NOMO-1 treated with DMSO at 0.1 percent for 48 hours (cell line): Measurements from ENCODE around the gene TRIM4.
"Not testable (repeated sequence)": the region's sequence is repeated elsewhere in the genome, so short reads cannot be mapped to it uniquely, and the experiment has no call there.

Experiments
- DNase-seq: peaks from one replicate; lab custom pipeline; 2025; ENCODE audit not compliant: unreplicated experiment; lab: John Stamatoyannopoulos, UW

The TRIM4 gene

GRCh38 chr7:99920149-99920548 is 819 bp upstream of the TRIM4 start:
- DNase-seq, result no peak

- DNase-seq, result no peak
Observed at GRCh38 chr7:99919814-99920112, 433 bp upstream of the TRIM4 start.

- DNase-seq, result no peak
Observed at GRCh38 chr7:99910976-99911375, 8.4 kb downstream of the TRIM4 start.

- no peak for DNase-seq
Observed at GRCh38 chr7:99901581-99901980, 17.7 kb downstream of the TRIM4 start.

GRCh38 chr7:99899830-99900519 is 19.4 kb downstream of the TRIM4 start:
- DNase-seq, result no peak

DNA sequence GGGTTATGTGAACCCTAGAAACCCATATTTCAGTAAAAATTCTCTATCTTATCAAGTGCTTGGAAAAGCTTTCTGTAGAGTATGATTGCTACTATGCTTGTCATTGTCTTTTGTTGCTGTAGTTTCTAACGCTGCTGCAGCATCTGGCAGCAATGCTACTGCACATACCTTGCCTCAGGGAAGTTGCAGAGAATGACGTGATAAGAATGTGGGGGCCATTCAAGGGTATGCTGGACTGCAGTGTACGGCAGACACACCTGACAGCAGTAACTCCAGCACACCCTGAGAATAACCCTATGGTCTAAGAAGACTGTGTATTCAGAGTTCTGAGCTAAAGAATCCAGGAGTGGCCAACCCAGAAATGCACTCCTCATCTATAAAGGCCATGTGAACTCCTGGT is 20.5 kb downstream of the TRIM4 start:
- no peak for DNase-seq

DNA sequence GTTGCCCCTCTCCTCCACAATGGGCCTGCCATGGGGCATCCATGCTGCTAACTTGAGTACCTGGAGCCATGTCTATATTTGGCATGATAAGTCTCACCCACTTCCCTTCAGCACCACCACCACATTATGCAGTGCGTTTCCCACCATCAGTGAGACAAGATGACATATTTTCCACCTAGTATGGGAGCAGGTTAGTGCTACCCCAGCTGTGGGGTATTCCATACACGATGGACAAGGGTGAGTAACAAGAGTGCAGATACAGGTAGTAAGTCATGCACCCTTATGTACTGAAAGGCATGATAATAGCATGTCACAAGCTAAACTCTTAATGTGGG is 21.3 kb downstream of the TRIM4 start:
- no peak for DNase-seq

DNA sequence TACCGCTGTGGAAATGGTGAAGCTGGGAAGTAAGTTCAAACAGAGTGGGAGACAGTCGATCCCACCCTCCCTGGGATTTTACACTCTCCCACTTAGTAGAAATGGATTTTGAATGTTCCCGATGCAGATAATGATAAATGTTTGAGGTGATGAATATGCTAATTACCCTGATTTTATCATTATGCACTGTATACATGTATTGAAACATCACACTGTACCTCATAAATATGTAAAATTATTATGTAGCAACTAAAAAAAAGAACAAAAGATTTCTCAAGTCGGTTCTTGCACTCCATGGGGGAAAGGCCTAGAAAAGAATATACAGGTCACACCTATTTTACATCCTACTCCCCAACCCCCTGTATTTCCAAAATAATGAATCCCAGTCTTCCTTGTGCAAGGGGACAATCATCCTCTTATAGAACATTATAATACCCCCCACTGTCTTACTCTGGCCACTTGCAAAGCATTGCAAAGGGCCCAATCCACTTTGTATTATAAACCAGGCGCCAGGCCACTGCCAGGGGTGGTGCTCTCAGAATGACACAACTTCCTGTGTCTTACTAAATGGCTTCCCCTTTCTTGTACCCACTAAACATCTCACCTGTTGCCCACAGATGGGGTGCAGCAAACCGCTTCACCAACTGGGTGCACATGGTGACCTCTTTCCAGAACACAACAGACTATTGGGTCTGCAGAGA is 21.9 kb downstream of the TRIM4 start:
- DNase-seq, result no peak

DNA sequence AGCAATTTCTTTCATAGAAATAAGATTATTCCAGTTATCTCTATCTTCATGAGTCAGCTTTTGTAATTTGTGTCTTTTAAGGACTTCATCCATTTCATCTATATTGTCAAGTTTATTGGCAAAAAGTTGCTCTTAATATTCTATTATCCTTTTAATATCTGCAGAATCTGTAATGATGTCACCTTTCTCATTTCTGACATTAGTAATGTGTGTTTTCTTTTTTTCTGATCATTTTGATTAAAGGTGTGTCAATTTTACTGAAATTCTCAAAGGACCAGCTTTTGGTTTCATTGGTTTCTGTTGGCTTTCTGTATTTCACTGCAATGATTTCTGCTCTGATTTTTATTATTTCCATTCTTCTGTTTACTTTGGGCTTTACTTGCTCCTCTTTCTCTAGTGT is 24.6 kb downstream of the TRIM4 start:
- no peak for DNase-seq

GRCh38 chr7:99893280-99893679 is 26.1 kb downstream of the TRIM4 start:
- DNase-seq, result no peak

GRCh38 chr7:99890348-99890747 is 29.0 kb downstream of the TRIM4 start:
- DNase-seq, result not testable (repeated sequence)

DNA sequence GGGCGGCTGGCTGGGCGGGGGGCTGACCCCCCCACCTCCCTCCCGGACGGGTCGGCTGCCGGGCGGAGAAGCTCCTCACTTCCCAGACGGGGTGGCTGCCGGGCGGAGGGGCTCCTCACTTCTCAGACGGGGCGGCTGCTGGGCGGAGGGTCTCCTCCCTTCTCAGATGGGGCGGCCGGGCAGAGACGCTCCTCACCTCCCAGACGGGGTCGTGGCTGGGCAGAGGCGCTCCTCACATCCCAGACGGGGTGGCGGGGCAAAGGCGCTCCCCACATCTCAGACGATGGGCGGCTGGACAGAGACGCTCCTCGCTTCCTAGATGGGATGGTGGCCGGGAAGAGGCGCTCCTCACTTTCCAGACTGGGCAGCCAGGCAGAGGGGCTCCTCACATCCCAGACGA is 31.0 kb downstream of the TRIM4 start:
- DNase-seq, result not testable (repeated sequence)

DNA sequence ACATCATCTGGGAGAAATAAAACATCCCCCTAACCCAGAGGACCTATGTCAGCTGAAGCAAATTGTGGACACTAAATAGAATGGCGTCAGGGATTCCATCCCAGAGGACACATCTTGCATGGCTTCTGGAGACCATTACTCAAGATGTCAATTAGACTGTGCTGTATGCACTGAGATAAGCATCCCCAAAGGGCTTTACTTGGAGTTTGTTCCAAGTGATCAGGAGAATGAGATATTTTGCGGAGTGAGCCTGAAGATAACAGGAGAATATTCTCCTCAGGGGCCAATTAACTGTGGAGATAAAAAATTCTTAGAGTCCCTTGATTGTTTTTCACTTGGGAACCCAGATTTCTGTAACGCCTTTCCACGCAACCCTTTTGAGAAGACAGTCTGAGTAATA is 38.0 kb downstream of the TRIM4 start:
- no peak for DNase-seq

DNA sequence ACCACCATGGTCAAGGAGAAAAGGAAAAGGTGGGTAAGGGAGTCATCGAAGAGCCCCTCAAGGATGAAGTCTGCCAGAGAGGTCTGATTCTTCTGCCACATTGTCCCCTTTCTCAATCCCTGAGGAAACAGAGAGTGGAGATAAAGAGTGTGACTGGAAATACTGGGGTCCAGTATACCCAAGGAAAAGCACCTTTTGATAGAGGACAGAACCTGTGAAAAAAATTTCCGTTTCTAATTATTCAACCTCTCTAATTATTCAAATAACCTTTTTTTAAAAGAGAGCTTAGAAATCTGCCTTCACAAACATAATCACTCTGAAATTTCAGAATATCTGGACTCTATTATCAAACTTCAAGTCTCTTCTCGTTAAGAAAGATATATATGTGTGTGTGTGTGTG is 42.4 kb downstream of the TRIM4 start, which contains the start of gene OR2AE1:
TSS of gene OR2AE1 (minus strand) at position 101 of the 400 bp plus-strand sequence. CDS start at position 101, 0 bp downstream.
- no peak for DNase-seq

GRCh38 chr7:99876491-99876890 is 42.8 kb downstream of the TRIM4 start:
- DNase-seq, result no peak

- DNase-seq, result no peak
Observed at GRCh38 chr7:99868246-99868645, 51.1 kb downstream of the TRIM4 start.

DNA sequence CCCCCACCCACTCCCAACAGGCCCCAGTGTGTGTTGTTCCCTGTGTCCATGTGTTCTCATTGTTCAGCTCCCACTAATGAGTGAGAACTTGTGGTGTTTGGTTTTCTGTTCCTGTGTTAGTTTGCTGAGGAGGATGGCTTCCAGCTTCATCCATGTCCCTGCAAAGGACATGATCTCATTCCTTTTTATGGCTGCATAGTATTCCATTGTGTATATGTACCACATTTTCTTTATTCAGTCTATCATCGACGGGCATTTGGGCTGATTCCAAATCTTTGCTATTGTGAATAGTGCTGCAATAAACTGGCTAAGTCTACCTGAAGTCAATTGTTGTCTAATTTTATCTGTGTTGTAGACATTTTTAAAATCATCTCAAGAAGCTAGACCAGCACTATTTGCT is 51.9 kb downstream of the TRIM4 start:
- DNase-seq, result not testable (repeated sequence)

GRCh38 chr7:99863847-99864440 is 55.4 kb downstream of the TRIM4 start:
- DNase-seq, result peak; percentile 71

GRCh38 chr7:99860281-99861127 is 58.8 kb downstream of the TRIM4 start:
- no peak for DNase-seq

GRCh38 chr7:99855236-99855635 is 64.1 kb downstream of the TRIM4 start:
- DNase-seq, result no peak

GRCh38 chr7:99848420-99849216 is 70.7 kb downstream of the TRIM4 start:
- DNase-seq, result no peak
